Effector memory CD4-positive, alpha-beta T cell (primary cell): ENCODE data around the gene GALNT4.

ENCODE experiments used
- DNase-seq, 3 donors: peaks; one replicate each; pipeline ENCODE4 v3.0.0-alpha.2; 2020
- H3K27ac ChIP-seq: 2 replicates; pipeline ENCODE4 v1.7.0; 2013; ENCODE audit warnings: mild to moderate bottlenecking, low read length, moderate library complexity; ENCODE audit not compliant: insufficient read depth, poor library complexity, severe bottlenecking
- H3K27me3 ChIP-seq: replicated peaks from 2 replicates; pipeline ENCODE4 v1.7.0; 2013; ENCODE audit warnings: mild to moderate bottlenecking, low read length; ENCODE audit not compliant: insufficient read depth, control insufficient read depth, poor library complexity, severe bottlenecking
- H3K36me3 ChIP-seq: 2 replicates; pipeline ENCODE4 v1.7.0; 2013; ENCODE audit warnings: mild to moderate bottlenecking, low read length, moderate library complexity; ENCODE audit not compliant: control insufficient read depth, insufficient read depth
- H3K4me1 ChIP-seq: 2 replicates; pipeline ENCODE4 v1.7.0; 2013; ENCODE audit warnings: low read length, mild to moderate bottlenecking; ENCODE audit not compliant: control insufficient read depth, insufficient read depth, poor library complexity, severe bottlenecking
- H3K4me3 ChIP-seq: 2 replicates; pipeline ENCODE4 v1.7.0; 2013; ENCODE audit warnings: low read length, low read depth, mild to moderate bottlenecking; ENCODE audit not compliant: insufficient read depth, poor library complexity, severe bottlenecking
- H3K9me3 ChIP-seq: 2 replicates; pipeline ENCODE4 v1.7.0; 2013; ENCODE audit warnings: mild to moderate bottlenecking, low read length, moderate library complexity; ENCODE audit not compliant: control insufficient read depth

Gene GALNT4

DNA sequence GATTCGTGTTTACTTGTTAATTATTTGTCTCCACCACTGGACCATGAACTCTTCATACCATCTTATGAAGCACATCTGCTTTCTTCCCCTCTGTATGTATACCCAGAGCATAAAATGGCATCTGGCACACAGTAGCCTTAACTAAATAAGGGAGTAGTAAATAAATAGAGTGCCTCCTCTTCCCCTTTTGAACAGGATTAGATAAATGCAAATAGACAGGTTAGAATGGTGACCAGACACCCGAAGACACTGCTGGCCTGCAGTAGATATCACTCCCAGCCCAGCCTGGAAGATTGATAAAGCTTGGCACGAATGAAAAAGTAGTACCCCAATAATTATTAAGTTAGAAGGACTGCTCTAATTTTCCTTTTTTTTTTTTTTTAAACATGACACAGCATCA is 6.9 kb downstream of the GALNT4 start:
- DNase-seq: no peak
- no peaks in the 10 kb centered on the region for H3K36me3 ChIP-seq
- no peaks in the 10 kb centered on the region for H3K9me3 ChIP-seq
- no peaks in the 10 kb centered on the region for H3K27me3 ChIP-seq
- peaks cover 3% of the 10 kb centered on the region for H3K4me1 ChIP-seq
- H3K27ac ChIP-seq: no peak overlapping the region
- no peak overlapping the region for H3K4me3 ChIP-seq

DNA sequence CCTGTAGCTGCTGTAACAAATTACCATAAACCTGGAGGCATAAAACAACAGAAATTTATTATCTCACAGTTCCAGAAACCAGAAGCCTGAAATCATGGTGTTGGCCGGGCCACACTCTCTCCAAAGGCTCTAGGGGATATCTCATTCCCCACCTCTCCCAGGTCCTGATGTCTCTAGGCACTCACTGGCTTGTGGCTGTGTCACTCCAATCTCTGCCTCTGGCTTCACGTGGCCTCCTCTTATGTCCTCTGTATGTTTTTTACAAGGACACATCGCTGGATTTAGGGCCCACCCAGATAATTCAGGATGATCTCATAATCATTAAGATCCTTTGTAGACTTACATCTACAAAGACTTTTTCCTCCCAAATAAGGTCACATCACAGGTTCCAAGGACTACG is 8.0 kb downstream of the GALNT4 start:
- H3K4me3 ChIP-seq: no peak overlapping the region
- DNase-seq: no peak
- H3K9me3 ChIP-seq: no peaks in the 10 kb centered on the region
- peaks cover 3% of the 10 kb centered on the region for H3K4me1 ChIP-seq
- H3K27me3 ChIP-seq: no peaks in the 10 kb centered on the region
- no peak overlapping the region for H3K27ac ChIP-seq
- H3K36me3 ChIP-seq: no peaks in the 10 kb centered on the region

GRCh38 chr12:89514751-89515150 is 9.8 kb downstream of the GALNT4 start:
- Histone ChIP-seq H3K4me3 (no peak overlapping the region), H3K36me3 (no peaks in the 10 kb centered on the region), H3K9me3 (no peaks in the 10 kb centered on the region), H3K27me3 (no peaks in the 10 kb centered on the region), H3K27ac (no peak overlapping the region), H3K4me1 (no peaks in the 10 kb centered on the region)
- DNase-seq: no peak

DNA sequence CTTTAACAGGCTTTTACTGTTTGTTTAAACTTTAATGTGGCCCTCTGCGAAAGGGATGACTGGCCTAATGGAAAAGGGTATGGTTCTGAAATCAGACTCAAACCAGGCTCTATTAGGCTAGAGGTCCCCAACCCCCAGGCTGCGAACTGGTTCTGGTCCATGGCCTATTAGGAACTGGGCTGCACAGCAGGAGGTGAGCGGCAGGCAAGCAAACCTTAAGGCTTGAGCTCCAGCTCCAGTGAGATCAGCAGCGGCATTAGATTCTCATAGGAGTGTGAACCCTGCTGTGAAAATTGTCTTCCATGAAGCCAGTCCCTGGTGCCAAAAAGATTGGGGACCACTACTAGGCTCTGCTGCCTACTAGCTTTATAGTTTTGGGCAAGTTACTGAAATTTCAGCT is 11.1 kb downstream of the GALNT4 start:
- DNase-seq: no peak
- Histone ChIP-seq H3K9me3 (no peaks in the 10 kb centered on the region), H3K4me1 (no peaks in the 10 kb centered on the region), H3K27ac (no peak overlapping the region), H3K4me3 (no peak overlapping the region), H3K27me3 (no peaks in the 10 kb centered on the region), H3K36me3 (no peaks in the 10 kb centered on the region)

GRCh38 chr12:89507015-89507824 is 17.4 kb downstream of the GALNT4 start:
- Histone ChIP-seq H3K9me3 (no peaks in the 10 kb centered on the region), H3K27ac (no peak overlapping the region), H3K36me3 (no peaks in the 10 kb centered on the region), H3K4me1 (no peaks in the 10 kb centered on the region), H3K27me3 (no peaks in the 10 kb centered on the region), H3K4me3 (no peak overlapping the region)
- DNase-seq: no peak

DNA sequence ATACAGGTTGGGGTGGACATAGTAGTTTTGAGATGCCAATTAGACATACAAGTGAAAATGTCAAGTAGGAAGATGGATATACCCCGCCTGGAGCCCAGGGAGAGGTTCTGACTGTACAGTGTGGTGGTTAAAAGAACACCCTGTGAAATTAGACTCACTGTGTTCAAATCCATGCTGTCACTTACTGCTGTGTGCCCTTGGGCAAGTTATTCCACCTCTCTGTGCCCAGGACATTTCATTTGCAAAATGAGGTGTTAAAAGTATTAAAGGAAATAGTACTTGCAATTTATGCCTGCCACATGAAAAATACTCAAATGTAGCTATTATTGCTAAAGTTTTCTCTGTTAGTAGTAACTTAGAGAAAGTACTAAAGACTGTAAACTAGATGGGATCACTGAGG is 18.5 kb downstream of the GALNT4 start:
- no peak overlapping the region for H3K4me3 ChIP-seq
- H3K36me3 ChIP-seq: no peaks in the 10 kb centered on the region
- DNase-seq: no peak
- no peaks in the 10 kb centered on the region for H3K9me3 ChIP-seq
- H3K27me3 ChIP-seq: no peaks in the 10 kb centered on the region
- H3K4me1 ChIP-seq: no peaks in the 10 kb centered on the region
- H3K27ac ChIP-seq: no peak overlapping the region

DNA sequence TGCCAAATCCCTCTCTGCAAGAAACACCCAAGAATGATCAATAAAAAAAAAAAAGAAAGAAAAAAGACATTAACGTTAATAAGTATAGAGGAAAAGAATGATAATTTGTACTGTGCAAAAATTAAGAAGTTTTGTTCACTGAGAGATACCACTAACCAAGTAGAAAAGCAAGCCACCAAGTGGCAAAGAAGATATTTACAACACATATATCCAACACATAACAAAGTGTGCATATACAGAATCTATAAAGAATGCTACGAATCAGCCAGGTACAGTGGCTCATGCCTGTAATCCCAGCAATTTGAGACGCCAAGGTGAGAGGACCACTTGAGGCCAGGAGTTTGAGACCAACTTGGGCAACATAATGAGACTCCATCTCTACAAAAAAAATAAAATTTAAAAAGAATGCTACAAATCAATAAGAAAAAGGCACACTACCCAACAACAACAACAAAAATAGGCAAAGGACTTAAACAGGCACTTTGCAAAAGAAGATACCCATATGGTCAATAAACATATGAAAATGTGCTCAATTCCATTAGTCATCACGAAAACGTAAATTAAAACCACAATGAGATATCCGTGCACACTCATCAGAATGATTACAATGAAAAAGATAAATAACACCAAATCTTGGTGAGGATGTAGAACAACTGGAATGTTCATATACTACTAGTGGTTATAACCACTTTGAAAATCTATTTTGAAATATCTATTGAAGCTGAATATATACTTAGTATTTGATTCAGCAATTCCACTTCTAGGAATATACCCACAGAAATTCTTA is 19.8 kb downstream of the GALNT4 start:
- Histone ChIP-seq H3K4me3 (no peak overlapping the region), H3K9me3 (no peaks in the 10 kb centered on the region), H3K4me1 (no peaks in the 10 kb centered on the region), H3K36me3 (no peaks in the 10 kb centered on the region), H3K27ac (no peak overlapping the region), H3K27me3 (no peaks in the 10 kb centered on the region)
- no peak for DNase-seq

DNA sequence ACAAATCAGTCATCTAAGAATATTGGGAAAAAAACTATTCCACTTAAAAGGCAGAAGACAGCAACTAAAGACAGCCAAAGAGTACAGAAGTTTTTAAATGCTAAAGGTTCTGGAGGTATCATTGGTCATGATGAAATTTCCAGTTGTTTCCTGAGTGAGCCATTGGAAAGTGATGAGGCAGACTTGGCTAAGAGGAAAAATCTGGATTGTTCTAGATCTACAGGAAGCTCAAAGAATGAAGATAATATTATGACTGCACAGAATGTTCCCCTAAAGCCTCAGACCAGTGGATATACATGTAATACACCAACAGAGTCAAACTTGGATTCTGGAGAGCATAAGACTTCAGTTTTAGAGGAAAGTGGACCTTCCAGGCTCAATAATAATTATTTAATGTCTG is 22.8 kb downstream of the GALNT4 start:
- H3K4me1 ChIP-seq: no peaks in the 10 kb centered on the region
- H3K27me3 ChIP-seq: no peaks in the 10 kb centered on the region
- H3K27ac ChIP-seq: no peak overlapping the region
- no peak for DNase-seq
- no peak overlapping the region for H3K4me3 ChIP-seq
- H3K36me3 ChIP-seq: no peaks in the 10 kb centered on the region
- H3K9me3 ChIP-seq: no peaks in the 10 kb centered on the region

DNA sequence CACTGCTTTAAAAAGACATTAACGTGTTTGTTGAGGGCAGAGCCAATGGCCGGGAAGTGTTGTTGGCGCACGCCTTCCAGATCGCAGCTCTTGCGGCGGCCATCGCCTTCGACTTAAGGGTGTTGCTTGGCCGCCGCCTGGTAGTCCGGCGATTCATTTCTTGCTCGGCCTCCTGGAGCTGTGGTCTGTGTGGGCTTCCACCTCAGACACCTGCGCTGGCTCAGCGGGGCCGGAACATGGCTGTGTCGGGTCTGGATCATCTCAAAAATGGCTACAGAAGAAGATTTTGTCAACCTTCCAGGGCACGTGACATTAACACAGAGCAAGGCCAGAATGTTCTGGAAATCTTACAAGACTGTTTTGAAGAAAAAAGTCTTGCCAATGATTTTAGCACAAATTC is 24.7 kb downstream of the GALNT4 start:
- no peaks in the 10 kb centered on the region for H3K4me1 ChIP-seq
- no peak overlapping the region for H3K4me3 ChIP-seq
- DNase-seq: no peak
- no peaks in the 10 kb centered on the region for H3K27me3 ChIP-seq
- H3K9me3 ChIP-seq: no peaks in the 10 kb centered on the region
- H3K27ac ChIP-seq: no peak overlapping the region
- H3K36me3 ChIP-seq: no peaks in the 10 kb centered on the region

DNA sequence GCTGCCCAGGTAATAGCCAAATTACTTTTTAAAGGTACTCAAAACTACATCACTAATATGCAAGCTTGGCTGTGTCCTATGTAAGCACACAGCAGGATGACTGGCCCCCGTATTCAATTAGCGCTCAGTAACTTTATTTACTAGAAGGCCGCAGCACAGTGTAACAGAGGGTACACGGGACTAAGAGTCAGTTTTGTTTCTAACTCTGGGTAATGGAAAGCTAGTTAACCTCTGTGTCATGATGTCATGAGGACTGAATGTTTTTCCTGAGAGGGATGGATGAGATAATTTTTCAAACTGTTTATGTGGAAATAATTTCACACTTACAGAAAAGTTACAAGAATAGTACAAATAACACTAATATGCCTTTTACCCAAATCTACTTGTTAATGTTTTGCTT is 27.1 kb downstream of the GALNT4 start:
- no peaks in the 10 kb centered on the region for H3K36me3 ChIP-seq
- H3K27me3 ChIP-seq: no peaks in the 10 kb centered on the region
- H3K4me1 ChIP-seq: no peaks in the 10 kb centered on the region
- H3K27ac ChIP-seq: no peak overlapping the region
- no peak overlapping the region for H3K4me3 ChIP-seq
- no peak for DNase-seq
- H3K9me3 ChIP-seq: no peaks in the 10 kb centered on the region
